GM18907 (cell line): ENCODE measurements around the gene PHC2.
"Not testable (repeated sequence)": the region's sequence is repeated elsewhere in the genome, so short reads cannot be mapped to it uniquely, and the experiment has no call there.

ENCODE experiments used
- ATAC-seq: cut with Tn5 transposase; IDR thresholded peaks from one replicate; pipeline ENCODE4 v1.9.1; 2021; ENCODE audit warnings: mild to moderate bottlenecking, moderate library complexity; ENCODE audit not compliant: unreplicated experiment

Gene PHC2

DNA sequence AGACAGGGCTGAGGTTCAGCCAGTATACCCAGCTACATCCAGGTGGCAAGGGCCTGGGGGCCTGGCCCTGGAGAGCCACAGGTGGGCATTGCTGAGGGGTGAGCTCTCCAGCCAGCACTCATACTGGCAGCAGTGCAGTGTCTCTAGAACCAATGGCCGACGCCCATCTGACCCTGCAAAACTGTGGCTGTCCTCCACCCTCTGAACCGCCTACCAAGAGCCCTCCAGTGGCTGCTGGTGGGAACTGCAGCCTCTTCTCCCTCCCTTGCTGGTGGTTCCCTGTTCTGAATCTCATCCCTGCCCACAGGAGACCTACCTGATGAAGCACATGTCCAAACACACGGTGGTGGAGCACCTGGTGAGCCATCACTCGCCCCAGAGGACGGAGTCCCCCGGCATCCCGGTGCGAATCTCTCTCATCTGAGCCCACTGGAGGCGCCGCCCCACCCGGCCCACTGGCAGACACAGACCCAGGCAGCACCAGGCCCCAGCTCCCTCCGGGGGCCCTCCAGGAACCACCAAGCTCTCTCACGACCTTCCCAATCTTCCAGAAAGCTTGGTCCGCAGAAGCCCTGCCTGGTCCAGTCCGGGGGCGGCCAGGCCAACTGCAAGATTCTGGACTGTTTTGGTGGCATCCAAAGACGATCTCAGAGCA, 132.1 kb downstream of the PHC2 start:
- ATAC-seq: peak; percentile 55

GRCh38 chr1:33297911-33298622, 132.8 kb downstream of the PHC2 start:
- no peak for ATAC-seq

GRCh38 chr1:33296824-33297223, 134.1 kb downstream of the PHC2 start:
- ATAC-seq: no peak

GRCh38 chr1:33296082-33296458, 134.8 kb downstream of the PHC2 start:
- no peak for ATAC-seq

DNA sequence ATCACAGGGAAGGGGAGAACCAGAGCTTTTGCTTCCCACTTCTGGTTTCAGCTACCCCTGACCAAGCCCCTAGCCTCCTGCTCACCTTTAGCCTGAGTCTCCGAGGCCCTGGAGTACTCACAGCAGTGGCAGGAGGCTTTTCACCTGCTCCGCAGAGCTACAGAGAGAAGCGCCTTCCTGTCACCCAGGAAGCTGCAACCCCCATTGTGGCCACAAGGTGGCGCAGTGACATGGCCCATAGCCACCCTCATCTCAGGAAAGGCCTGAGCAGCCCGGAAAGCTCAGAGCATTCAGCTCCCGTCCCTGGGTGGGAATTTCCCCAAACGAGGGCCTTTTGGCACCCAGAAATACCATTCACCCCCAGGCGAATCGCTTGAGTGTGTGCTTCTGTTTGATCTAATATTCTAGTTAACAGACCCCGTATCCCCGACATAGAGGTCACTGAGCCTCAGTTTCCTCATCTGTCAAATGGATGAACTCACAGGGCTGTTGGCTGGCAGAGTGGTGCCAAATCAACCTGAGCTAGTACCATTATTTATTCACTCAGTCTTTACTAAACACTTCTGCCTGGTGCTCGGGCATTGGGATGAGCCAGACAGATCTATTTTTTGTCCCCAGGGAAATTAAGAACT, 135.3 kb downstream of the PHC2 start:
- peak; percentile 56 for ATAC-seq

GRCh38 chr1:33295023-33295422, 135.9 kb downstream of the PHC2 start:
- ATAC-seq: no peak

DNA sequence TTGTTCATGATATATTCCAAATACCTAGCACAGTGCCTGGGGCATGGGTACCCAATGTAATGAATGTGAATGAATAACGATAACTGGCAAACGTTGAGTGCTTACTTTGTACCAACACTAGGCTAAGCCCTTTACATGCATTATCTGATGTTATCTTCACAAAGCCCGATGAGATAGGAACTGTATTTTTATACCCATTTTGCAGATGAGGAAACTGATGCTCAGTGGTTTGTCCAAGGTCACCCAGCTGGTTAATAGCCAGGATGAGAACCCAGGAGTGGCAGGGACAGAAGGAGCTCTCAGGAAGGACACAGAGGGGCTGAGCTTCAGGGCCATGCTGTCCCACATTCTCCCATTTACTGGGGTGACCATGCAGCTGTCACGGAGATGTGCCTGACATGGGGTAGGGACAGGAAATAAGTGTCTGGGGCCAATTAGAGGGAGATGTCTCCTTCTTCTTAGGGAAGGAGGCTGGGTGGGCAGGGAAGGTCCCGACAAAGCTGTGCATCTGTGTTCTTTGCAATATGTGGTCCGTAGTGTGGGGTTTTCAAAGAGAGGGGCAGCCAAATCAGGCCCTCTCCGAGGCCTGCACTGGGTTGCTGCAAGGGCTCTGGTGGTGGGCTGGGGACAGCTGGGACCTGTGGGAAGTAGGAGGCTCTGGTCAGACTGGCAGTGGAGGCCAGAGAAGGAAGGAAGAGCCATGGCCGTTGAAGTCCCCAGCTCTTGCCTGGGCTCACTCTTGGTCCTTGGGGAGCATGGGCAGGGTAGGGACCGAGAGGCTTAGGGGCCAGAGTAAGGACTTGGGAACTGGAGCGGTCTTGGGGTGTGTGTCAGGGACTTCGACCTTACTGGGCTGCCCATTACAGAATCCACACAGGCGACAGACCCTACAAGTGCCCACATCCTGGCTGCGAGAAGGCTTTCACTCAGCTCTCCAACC, 136.6 kb downstream of the PHC2 start:
- no peak for ATAC-seq

DNA sequence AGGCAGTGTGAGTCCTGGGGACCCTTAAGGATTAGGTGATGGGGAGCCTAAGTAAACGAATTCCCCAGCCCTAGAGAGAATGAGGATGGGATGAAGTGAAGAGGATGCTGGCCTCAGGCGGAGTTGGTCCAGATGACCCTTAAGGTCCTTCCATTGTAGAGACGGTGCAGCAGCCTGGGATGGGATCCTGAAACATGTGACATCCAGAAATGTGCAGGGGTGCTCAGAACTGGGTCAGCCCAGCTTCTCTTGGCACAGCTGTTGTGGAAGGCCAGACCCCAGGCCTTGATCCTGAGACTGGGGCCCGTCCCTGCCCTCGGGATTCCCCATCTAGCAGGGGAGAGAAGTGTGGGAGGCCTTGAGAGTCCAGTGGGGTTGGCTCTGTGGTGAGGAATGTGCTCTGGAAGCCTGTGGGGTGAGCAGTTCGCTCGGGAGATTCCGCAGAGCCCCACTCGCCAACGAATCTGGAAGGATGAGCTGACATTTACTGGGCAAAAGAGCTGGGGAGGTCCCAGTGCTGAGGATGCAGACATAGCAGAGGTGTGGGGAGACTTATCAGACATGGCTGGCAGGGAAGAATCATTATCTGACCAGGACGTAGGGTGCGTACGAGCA, 138.1 kb downstream of the PHC2 start:
- no peak for ATAC-seq

DNA sequence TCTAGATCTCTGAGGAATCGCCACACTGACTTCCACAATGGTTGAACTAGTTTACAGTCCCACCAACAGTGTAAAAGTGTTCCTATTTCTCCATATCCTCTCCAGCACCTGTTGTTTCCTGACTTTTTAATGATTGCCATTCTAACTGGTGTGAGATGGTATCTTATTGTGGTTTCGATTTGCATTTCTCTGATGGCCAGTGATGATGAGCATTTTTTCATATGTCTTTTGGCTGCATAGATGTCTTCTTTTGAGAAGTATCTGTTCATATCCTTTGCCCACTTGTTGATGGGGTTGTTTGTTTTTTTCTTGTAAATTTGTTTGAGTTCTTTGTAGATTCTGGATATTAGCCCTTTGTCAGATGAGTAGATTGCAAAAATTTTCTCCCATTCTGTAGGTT, 140.3 kb downstream of the PHC2 start:
- ATAC-seq: not testable (repeated sequence)

GRCh38 chr1:33289858-33290154, 141.1 kb downstream of the PHC2 start:
- no peak for ATAC-seq

- ATAC-seq: no peak
These were observed 141.7 kb downstream of the PHC2 start for GRCh38 chr1:33288976-33289857.

DNA sequence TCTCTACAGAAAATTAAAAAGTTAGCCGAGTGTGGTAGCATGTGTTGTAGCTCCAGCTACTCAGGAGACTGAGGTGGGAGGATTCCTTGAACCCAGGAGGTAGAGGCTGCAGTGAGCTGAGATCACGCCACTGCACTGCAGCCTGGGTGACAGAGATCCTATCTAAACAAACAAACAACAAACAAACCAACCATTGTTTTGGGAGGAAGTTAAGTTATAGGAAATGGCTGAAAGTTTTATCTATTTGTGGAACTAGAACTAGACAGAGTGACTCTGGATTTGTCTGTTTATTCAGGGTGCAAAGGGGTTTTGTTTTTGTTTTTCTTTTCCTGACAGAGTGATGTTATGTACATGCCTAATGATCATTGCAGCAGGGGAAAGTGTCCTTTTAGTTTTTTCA, 143.6 kb downstream of the PHC2 start:
- ATAC-seq: no peak

DNA sequence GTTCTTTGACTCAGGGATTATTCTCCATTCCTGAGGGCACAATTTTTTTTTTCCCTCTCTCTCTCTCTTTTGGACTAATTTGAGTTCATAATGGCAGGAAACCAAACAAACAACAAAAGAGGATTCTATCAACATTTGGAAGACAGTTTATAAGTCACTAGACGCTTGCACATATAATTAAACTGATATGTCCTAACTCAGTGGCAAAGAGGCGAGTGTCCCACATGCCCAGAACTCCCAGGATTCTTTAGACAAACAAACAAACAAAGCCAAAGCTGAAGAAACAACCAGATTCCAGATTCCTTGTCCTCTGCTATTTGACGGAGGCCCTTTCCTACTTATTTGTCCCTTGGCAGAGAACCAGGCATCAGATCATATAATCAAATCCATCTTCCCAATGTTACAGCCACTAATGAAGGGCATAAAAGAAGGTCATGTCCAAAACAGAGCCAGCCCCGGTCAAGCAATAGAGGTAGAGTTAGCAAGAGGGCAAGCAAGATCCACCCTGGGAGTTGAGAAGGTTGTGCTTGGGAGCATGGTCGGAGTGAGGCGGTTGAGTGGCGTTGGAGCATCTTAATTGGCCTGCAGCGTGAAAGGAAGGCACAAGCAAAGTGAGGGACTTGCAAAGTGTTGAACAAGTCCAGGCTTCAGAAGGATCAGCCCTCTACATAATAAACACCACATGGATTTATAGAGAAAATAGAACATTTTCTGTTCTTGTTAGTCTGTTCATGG, 144.3 kb downstream of the PHC2 start:
- no peak for ATAC-seq

DNA sequence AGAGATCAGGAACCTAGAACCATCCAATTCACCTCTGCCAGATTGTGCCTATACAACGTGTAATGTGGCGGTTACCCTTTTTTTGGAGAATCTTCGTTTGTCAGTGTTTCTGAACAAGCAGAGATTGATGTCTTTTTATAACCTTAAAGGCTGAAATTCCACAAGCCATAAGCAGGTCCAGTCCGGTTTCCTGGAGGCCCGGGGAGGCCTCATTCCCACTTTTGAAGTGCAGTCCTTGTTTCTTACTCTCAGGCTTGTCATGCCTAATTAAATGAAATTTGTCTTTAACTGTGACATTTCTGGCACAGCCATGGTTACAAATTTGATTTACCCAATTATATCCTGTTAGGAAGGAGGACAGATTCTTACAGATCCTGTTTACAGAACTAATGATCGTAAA, 146.8 kb downstream of the PHC2 start:
- no peak for ATAC-seq

DNA sequence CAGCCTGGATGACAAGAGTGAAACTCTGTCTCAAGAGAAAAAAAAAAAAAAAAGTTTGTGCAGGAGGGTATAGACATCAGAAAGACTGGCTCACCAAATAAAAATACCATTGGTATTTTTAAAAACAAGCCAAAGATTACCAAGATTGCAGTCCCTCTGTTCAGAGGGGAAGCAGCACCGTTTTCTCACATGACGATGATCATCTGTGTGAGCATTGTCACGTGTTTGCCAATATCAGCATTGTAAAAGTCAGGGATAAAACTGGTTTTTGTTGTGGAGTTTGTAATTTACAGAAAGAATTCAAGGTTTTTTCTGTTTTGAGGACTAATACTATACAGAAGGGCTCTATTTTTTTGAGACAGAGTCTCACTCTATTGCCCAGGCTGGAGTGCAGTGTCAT, 148.1 kb downstream of the PHC2 start:
- ATAC-seq: no peak

DNA sequence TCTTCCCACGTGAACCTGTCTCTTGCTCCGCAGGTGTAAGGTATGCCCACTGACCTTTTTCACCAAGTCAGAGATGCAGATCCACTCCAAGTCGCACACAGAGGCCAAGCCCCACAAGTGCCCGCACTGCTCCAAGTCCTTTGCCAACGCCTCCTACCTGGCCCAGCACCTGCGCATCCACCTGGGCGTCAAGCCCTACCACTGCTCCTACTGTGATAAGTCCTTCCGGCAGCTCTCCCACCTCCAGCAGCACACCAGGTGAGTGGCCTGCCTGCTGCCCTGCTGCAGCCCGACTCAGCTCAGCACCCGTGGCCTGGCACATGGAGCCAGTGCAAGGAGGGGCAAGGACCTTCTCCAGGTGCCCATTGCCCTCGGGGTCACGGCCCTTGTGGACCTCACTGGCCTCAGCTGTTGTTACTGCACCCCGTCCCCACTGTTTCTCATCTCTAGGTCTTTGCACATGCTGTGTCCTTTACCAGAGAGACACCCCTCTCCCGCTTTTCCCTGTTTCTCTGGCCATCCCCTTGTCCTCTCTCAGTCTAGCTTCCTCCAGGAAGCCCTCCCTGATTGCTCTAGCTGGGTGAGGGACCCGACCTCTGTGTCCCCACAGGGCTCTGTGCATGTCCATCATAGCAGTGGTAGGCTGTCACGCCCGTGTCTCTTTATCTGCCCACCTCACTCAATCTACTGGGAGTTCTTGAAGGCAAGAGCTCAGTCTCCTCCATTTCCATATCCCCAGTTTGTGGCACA, 149.2 kb downstream of the PHC2 start:
- ATAC-seq: no peak

DNA sequence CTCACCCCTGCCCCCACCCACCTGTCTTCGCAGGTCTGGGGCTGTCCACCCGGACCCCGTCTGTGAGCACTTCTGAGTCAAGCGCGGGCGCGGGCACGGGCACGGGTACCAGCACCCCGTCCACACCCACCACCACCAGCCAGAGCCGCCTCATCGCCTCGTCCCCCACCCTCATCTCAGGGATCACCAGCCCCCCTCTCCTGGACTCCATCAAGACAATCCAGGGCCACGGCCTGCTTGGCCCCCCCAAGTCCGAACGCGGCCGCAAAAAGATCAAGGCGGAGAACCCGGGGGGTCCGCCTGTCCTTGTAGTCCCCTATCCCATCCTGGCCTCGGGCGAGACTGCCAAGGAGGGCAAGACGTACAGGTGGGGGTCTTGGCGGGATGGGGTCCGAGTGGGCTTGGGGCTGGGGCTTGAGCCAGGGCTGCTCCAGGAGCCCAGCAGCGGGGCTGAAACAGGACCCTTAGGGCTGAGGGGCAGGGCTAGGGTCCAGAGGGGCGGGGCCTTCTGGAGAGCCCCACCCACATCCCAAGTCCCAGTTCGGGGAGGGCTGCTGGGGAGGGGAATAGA, 150.7 kb downstream of the PHC2 start:
- no peak for ATAC-seq

DNA sequence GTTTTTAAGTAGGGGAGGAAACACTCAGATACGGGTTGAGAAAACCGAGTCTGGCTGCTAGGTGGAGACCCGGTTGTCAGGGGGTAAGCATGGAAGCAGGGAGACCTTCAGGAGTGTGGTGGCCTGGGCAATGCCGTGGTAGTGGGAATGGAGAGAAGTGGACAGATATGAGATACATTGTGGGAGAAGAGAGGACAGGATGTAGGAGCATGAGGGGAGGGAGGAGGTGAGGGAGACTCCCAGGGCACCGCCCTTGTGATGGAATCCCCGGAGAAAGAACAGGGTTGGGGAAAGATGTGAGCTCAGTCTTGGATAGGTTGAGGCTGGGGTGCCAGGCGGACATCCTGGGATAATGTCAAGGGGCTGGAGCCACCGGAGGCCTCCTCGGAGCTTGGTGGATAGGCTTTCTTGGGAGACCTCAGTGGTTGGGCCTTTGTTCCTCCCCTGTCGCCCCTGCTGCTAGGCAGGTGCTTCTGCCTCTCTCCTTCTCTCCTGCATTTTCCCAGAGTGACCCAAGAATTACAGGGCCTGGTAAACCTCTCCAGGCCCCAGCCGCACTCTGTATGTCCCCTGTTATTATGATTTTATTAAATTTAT, 153.3 kb downstream of the PHC2 start:
- no peak for ATAC-seq
